ENCODE data around the gene MLKL. TPM values are rescaled to one million over a fixed set of nuclear protein-coding genes. Genes with fewer than 3 reads are reported as not detected.
"Not testable (repeated sequence)": the region's sequence is repeated elsewhere in the genome, so short reads cannot be mapped to it uniquely, and the experiment has no call there.

The MLKL gene
- total RNA-seq, 1 donor from 2014 or later, result 25.0 TPM

- DNase-seq (ENCODE audit: low spot score), result peak; percentile 89
Measured at GRCh38 chr16:74700116-74700437, 585 bp downstream of the MLKL start.

- peak; percentile 20 for DNase-seq (ENCODE audit: low spot score)
Measured at GRCh38 chr16:74699666-74700065, 996 bp downstream of the MLKL start.

- DNase-seq (ENCODE audit: low spot score), result no peak
Measured at GRCh38 chr16:74698222-74698621, 2.4 kb downstream of the MLKL start.

- peak; percentile 89 for DNase-seq (ENCODE audit: low spot score)
Measured at GRCh38 chr16:74695450-74696422, 4.9 kb downstream of the MLKL start.

DNA sequence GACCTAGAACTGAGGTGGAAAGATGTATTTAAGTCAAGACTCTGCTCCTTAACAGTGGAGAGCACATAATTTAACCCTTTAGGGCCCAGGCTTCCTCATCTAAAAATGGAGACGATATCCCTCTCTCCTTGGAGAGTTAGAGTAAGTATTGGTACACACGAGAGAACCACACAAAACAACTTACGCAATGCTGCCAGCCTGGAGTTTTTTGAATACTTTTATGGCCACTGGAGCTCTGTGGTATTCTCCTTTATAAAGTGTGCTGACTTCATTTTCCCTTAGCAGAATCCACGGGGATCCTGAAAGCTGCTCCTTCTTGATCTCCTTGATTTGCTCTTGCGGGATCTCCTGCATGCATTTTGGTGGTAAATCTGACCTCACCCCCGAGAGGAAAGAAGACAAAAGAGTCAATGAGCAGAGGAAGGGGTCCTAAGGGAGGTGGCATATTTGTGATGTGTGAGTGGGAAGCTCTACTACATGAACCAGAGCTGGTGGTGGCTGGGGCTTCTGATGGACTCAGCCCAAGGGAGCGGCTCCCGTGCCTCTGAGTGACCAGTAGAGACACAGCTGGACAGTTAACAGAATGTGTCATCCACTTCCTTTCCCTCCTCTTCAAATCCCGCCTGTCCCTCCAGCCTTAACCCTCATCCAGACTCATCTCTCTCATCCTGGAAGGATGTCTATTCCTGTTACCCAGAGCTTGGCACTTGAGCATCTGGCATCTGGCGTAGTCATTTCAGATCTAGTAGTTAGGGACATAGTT lies 9.4 kb downstream of the MLKL start:
- DNase-seq (ENCODE audit: low spot score), result no peak

- DNase-seq (ENCODE audit: low spot score), result no peak
Measured at GRCh38 chr16:74682556-74682955, 18.1 kb downstream of the MLKL start.

DNA sequence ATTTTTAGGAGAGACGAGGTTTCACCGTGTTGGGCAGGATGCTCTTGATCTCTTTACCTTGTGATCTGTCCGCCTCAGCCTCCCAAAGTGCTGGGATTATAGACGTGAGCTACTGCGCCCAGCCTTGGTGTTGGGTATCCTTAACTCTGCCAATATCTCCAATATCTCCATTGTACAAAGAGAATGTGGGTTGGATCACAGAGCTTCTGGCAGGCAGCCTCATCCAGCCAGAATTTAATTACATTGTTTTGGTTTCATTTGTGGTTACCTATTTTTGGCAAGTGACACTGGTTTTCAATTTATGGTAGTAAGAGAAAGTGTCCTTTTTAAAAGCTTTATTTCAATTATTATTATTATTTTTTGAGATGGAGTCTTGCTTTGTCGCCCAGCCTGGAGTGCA lies 20.0 kb downstream of the MLKL start:
- no peak for DNase-seq (ENCODE audit: low spot score)

DNA sequence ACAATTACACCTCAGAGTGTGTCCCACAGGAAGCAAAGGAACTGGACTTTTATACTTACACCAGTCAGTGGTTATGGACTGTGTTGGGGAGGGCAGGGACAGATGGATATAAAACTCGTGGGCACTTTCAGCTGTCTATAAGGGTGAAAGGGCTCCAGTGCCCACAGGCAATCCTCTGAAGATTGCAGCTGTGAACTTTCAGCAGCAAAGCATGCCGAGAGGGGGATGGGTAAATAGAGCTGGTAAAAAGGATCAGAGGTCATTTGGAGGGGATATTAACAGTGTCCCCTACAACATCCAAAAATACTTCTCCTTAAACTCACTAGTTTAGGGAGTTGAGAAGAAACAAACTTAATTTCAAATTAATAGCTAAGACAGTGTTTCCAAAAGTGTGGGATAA lies 20.7 kb downstream of the MLKL start:
- DNase-seq (ENCODE audit: low spot score), result no peak

- no peak for DNase-seq (ENCODE audit: low spot score)
Measured at GRCh38 chr16:74677868-74678267, 22.8 kb downstream of the MLKL start.

- DNase-seq (ENCODE audit: low spot score), result no peak
Measured at GRCh38 chr16:74673876-74674275, 26.8 kb downstream of the MLKL start.

GRCh38 chr16:74668877-74669276 lies 31.8 kb downstream of the MLKL start:
- DNase-seq (ENCODE audit: low spot score), result not testable (repeated sequence)

GRCh38 chr16:74667255-74667700 lies 33.4 kb downstream of the MLKL start:
- DNase-seq (ENCODE audit: low spot score), result no peak

DNA sequence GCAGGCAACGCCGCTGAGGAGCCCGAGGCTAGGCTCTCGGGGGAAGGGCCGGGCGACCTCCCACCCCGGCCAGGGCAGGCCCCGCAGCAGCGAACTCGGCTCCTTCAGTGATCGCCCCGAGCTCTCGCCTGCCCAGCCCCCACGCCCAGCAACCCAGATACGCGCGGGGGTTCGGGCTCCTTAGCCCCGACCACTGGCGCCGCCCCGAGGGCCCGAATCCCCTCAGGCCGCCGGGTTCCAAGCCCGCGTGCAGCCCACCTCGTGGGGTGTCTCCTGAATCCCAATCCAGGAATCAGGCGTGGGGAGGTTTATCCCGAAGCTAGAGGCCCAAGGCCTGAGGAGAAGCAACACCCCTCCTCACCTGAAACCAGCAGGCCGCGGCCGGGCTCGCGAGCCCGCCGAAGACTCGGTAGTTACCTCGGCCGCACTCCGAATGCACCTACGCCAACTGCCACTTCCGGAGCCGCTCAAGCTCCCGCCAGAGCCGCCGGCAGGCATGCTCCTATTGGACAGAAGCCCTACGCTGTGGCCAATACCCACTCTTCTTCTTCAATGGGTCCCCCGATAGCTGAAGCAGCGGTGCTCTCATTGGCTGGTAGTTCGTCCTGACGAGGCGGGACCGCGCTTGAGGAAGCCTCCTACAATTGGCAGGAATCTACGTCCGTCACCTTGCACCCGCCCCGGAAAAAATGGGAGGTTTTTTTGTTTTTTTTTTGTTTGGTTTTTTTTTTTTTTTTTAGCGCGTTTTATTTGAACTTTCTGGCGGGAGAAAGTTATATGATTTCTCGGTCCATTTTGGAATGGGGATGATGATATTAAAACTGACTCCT lies 34.0 kb downstream of the MLKL start, which contains the start of gene RFWD3:
Gene RFWD3, minus strand, starts transcription at position 453 of the 830 bp plus-strand sequence. CDS start 5,428 bp downstream, outside the sequence.
- DNase-seq (ENCODE audit: low spot score), result peak; percentile 96

GRCh38 chr16:74666010-74666421 lies 34.6 kb downstream of the MLKL start:
- no peak for DNase-seq (ENCODE audit: low spot score)

DNA sequence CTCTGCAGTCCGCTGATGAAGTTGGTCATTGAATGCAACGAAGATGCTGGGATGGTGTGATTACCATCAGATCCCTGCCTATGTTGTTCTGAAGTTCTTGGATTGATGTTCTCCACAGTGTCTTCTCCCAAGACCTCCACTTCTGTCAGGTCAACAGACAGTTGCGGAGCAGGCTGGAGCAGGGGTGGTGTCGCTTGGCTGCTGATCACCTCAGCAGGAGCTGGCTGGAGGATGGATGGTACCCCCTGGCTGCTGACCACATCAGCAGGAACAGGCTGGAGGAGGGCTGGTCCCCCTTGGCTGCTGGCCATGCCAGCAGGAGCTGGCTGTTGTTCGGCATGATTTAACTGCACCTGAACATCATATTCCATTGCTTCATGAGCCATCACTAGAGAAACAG lies 39.6 kb downstream of the MLKL start:
- DNase-seq (ENCODE audit: low spot score), result peak; percentile 55

GRCh38 chr16:74660383-74660782 lies 40.3 kb downstream of the MLKL start:
- DNase-seq (ENCODE audit: low spot score), result no peak

DNA sequence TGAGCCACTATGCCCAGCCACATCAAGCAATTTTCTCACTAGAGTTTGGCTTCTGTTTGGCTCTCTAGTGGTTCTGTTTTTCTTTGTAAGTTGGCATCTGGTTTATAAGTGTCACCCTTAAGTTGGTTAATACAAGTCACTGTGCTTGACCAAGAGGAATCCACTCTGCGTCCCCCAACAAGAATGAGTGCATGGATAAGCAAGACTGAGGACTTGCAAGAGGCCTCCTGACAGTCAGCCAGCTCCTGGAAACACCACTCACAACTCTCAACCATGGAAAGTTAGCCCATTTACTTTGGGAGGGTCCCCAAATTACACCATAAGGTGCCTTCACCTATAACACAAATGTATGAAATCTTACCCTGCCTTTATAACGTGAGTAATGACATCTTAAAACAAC lies 41.6 kb downstream of the MLKL start:
- DNase-seq (ENCODE audit: low spot score), result no peak

DNA sequence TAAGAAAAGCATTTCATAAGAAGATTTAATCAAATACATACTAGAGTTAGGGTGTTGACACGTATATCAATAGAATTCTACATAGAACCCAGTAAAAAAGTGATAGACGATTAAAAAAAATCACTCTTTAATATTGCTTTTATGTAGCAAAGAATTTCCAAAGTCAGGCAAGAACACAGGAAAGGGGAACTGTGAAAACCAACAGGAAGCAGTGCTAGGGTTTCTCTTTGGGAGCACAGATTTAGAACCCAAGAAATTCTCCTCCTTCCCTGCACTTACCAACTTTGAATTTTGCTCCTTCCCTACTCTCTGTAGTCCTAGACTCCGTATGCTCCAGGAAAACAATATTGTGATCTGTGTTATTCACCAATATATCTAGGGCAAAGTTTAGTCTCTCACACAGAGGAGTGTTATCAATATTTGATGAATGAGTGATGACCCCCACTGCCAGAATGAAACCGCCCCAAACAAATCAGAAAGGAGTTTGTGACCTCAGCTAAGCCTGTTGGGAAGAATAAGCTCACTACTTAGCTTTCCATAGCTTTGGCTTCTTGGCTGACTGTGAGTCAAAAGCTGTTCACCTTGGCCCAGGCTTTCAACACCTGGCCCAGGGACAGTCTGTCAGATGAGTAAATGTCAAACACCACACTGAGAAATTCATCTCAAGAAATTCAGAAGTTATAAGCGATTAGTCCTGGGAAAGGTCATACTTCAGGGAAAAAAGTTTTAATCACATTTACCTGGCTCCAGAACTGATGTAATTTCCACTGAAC lies 42.6 kb downstream of the MLKL start:
- DNase-seq (ENCODE audit: low spot score), result no peak

- DNase-seq (ENCODE audit: low spot score), result no peak
Measured at GRCh38 chr16:74654536-74655050, 46.1 kb downstream of the MLKL start.

- DNase-seq (ENCODE audit: low spot score), result not testable (repeated sequence)
Measured at GRCh38 chr16:74652883-74653282, 47.8 kb downstream of the MLKL start.

Data from mesenteric fat pad (tissue), 1 donor.